Measurements from ENCODE around the gene SMARCE1.
"Not testable (repeated sequence)": the region's sequence is repeated elsewhere in the genome, so short reads cannot be mapped to it uniquely, and the experiment has no call there.

SMARCE1 gene

GRCh38 chr17:40597556-40598300, 49.9 kb downstream of the SMARCE1 start:
- no peak for DNase-seq (ENCODE audit: extremely low spot score)
- CTCF ChIA-PET, result interaction anchor here (0.6 to 1.3 kb wide), 2 partner anchors 17 to 38 kb away, joined by 3 read pairs; no protein-coding TSS in a partner anchor
- no peak for TF ChIP-seq ELF4 (IDR thresholded peaks at IDR 0.05)
- TF ChIP-seq ZNF384 (IDR thresholded peaks at IDR 0.05), result no peak
- TF ChIP-seq FOXA1 (IDR thresholded peaks at IDR 0.05), result no peak
- no peak for TF ChIP-seq HDGF (IDR thresholded peaks at IDR 0.05; ENCODE audit: borderline replicate concordance)
- TF ChIP-seq ARNT (IDR thresholded peaks at IDR 0.05), result no peak
- TF ChIP-seq NFRKB (IDR thresholded peaks at IDR 0.05), result no peak
- TF ChIP-seq SUZ12 (IDR thresholded peaks at IDR 0.05), result no peak
- POLR2A ChIA-PET, result no interaction called here

- TF ChIP-seq ELF4 (IDR thresholded peaks at IDR 0.05) (no peak), L3MBTL2 (conservative IDR thresholded peaks at IDR 0.05) (no peak), LEF1 (IDR thresholded peaks at IDR 0.05; ENCODE audit: borderline replicate concordance) (no peak), SUZ12 (IDR thresholded peaks at IDR 0.05) (no peak), PKNOX1 (IDR thresholded peaks at IDR 0.05) (no peak), SP1 (IDR thresholded peaks at IDR 0.05) (no peak), ZNF384 (IDR thresholded peaks at IDR 0.05) (no peak), CTBP1 (IDR thresholded peaks at IDR 0.05; ENCODE audit: borderline replicate concordance) (no peak), BHLHE40 (IDR thresholded peaks at IDR 0.05; ENCODE audit: borderline replicate concordance) (no peak)
- CTCF ChIA-PET, result interaction anchor here (1.3 kb wide), 1 partner anchor 18 kb away, joined by 3 read pairs; no protein-coding TSS in a partner anchor
- POLR2A ChIA-PET, result no interaction called here
- DNase-seq (ENCODE audit: extremely low spot score), result no peak
Observed at GRCh38 chr17:40597156-40597555, 50.5 kb downstream of the SMARCE1 start.

- ChIA-PET POLR2A (no interaction called here), CTCF (no interaction called here)
- TF ChIP-seq NFRKB (IDR thresholded peaks at IDR 0.05) (no peak), L3MBTL2 (conservative IDR thresholded peaks at IDR 0.05) (peak; percentile 78), SP1 (IDR thresholded peaks at IDR 0.05) (no peak)
- DNase-seq (ENCODE audit: extremely low spot score), result no peak
Observed at GRCh38 chr17:40596261-40596919, 51.2 kb downstream of the SMARCE1 start.

- TF ChIP-seq FOXM1 (IDR thresholded peaks at IDR 0.05; ENCODE audit: borderline replicate concordance) (no peak), HDGF (IDR thresholded peaks at IDR 0.05; ENCODE audit: borderline replicate concordance) (no peak), TARDBP (IDR thresholded peaks at IDR 0.05) (no peak), FOXK2 (IDR thresholded peaks at IDR 0.05) (no peak), ELF4 (IDR thresholded peaks at IDR 0.05) (no peak), SP1 (IDR thresholded peaks at IDR 0.05) (no peak), NFRKB (IDR thresholded peaks at IDR 0.05) (no peak), PKNOX1 (IDR thresholded peaks at IDR 0.05) (no peak), CTBP1 (IDR thresholded peaks at IDR 0.05; ENCODE audit: borderline replicate concordance) (no peak)
- ChIA-PET CTCF (no interaction called here), POLR2A (no interaction called here)
Observed at GRCh38 chr17:40590742-40591141, 56.9 kb downstream of the SMARCE1 start.

GRCh38 chr17:40588552-40588951, 59.1 kb downstream of the SMARCE1 start:
- POLR2A ChIA-PET, result no interaction called here
- TF ChIP-seq FOXK2 (IDR thresholded peaks at IDR 0.05) (no peak), ZNF384 (IDR thresholded peaks at IDR 0.05) (no peak), CTBP1 (IDR thresholded peaks at IDR 0.05; ENCODE audit: borderline replicate concordance) (no peak), ELF4 (IDR thresholded peaks at IDR 0.05) (no peak), LEF1 (IDR thresholded peaks at IDR 0.05; ENCODE audit: borderline replicate concordance) (no peak), HDGF (IDR thresholded peaks at IDR 0.05; ENCODE audit: borderline replicate concordance) (no peak), PKNOX1 (IDR thresholded peaks at IDR 0.05) (no peak), SUZ12 (IDR thresholded peaks at IDR 0.05) (no peak), BHLHE40 (IDR thresholded peaks at IDR 0.05; ENCODE audit: borderline replicate concordance) (no peak), ARNT (IDR thresholded peaks at IDR 0.05) (no peak), FOXM1 (IDR thresholded peaks at IDR 0.05; ENCODE audit: borderline replicate concordance) (no peak), L3MBTL2 (conservative IDR thresholded peaks at IDR 0.05) (no peak), SP1 (IDR thresholded peaks at IDR 0.05) (no peak), TARDBP (IDR thresholded peaks at IDR 0.05) (no peak), NFRKB (IDR thresholded peaks at IDR 0.05) (no peak), FOXA1 (IDR thresholded peaks at IDR 0.05) (no peak)
- CTCF ChIA-PET, result no interaction called here

More at GRCh38 chr17:40590742-40591141, 56.9 kb downstream of the SMARCE1 start:
- DNase-seq (ENCODE audit: extremely low spot score), result no peak

GRCh38 chr17:40586264-40586663, 61.4 kb downstream of the SMARCE1 start:
- CTCF ChIA-PET, POLR2A ChIA-PET: not testable (repeated sequence)

More at GRCh38 chr17:40588552-40588951, 59.1 kb downstream of the SMARCE1 start:
- DNase-seq (ENCODE audit: extremely low spot score), result no peak

GRCh38 chr17:40584950-40585349, 62.7 kb downstream of the SMARCE1 start:
- DNase-seq (ENCODE audit: extremely low spot score); POLR2A ChIA-PET; CTCF ChIA-PET: not testable (repeated sequence)

More at GRCh38 chr17:40586264-40586663, 61.4 kb downstream of the SMARCE1 start:
- DNase-seq (ENCODE audit: extremely low spot score), result not testable (repeated sequence)

All from HEK293T (cell line).